Smooth muscle cell (in vitro differentiated cells): ENCODE data around the gene LZTS2. TPM values are rescaled to one million over a fixed set of nuclear protein-coding genes. Genes with fewer than 3 reads are reported as not detected.

Experiments
- DNase-seq: peaks from one replicate; lab custom pipeline; 2025; ENCODE audit not compliant: unreplicated experiment; lab: John Stamatoyannopoulos, UW
- H2AFZ ChIP-seq: fragments of 200-600 bp; sonication (generic); 2 replicates; pipeline ENCODE4 v1.6.0; 2016; ENCODE audit warnings: antibody characterized with exemption, low read depth, mild to moderate bottlenecking
- H3F3A ChIP-seq: fragments of 200-600 bp; sonication (generic); 2 replicates; pipeline ENCODE4 v1.6.0; 2017; ENCODE audit warnings: antibody characterized with exemption, low read depth
- H3K27ac ChIP-seq: fragments of 200-600 bp; sonication (generic); 2 replicates; pipeline ENCODE4 v1.5.1; 2016; ENCODE audit warnings: low read depth, mild to moderate bottlenecking
- H3K27me3 ChIP-seq: fragments of 200-600 bp; sonication (generic); 2 replicates; pipeline ENCODE4 v1.6.1; 2016; ENCODE audit warnings: low read depth, mild to moderate bottlenecking
- H3K36me3 ChIP-seq: fragments of 200-600 bp; sonication (generic); 2 replicates; pipeline ENCODE4 v1.5.1; 2016; ENCODE audit warnings: low read depth
- H3K4me1 ChIP-seq: fragments of 200-600 bp; sonication (generic); 2 replicates; pipeline ENCODE4 v1.5.1; 2016; ENCODE audit warnings: low read depth
- H3K4me2 ChIP-seq: fragments of 200-600 bp; sonication (generic); 2 replicates; pipeline ENCODE4 v1.6.0; 2016; ENCODE audit warnings: mild to moderate bottlenecking
- H3K4me3 ChIP-seq: fragments of 200-600 bp; sonication (generic); 2 replicates; pipeline ENCODE4 v1.5.1; 2016; ENCODE audit warnings: mild to moderate bottlenecking
- H3K79me2 ChIP-seq: fragments of 200-600 bp; sonication (generic); 2 replicates; pipeline ENCODE4 v1.6.0; 2016; ENCODE audit warnings: low read depth, mild to moderate bottlenecking
- H3K9ac ChIP-seq: fragments of 200-600 bp; sonication (generic); 2 replicates; pipeline ENCODE4 v1.6.0; 2016; ENCODE audit warnings: low read depth
- H3K9me3 ChIP-seq: fragments of 200-600 bp; sonication (generic); replicated peaks from 2 replicates; pipeline ENCODE4 v1.5.1; 2016; ENCODE audit warnings: low read depth
- H4K20me1 ChIP-seq: fragments of 200-600 bp; sonication (generic); 2 replicates; pipeline ENCODE4 v1.6.0; 2016; ENCODE audit warnings: low read depth
- WGBS: methylation state at CpG from one replicate; pipeline ENCODE4 v1.1.7; 2016; ENCODE audit warnings: low lambda C conversion rate; 5-methylcytosine and 5-hydroxymethylcytosine counted together
- polyA plus RNA-seq: library from polyadenylated mRNA; unstranded; fragments of >200 nt; fragmentation: Nextera tagmentation; extraction: Ambion mirVana; gene quantifications from 2 replicates; pipeline ENCODE4 v1.2.1, GENCODE V29; 2016
- total RNA-seq: library from RNA; depleted of rRNA; stranded (reverse); fragments of >200 nt; gene quantifications from 2 replicates; pipeline ENCODE4 v1.2.3, GENCODE V29; 2014
- TF ChIP-seq, protein P1 (sequence below): fragments of 200-600 bp; sonication (generic); IDR thresholded peaks from 2 replicates; pipeline ENCODE4 v1.5.1; 2017; ENCODE audit warnings: borderline replicate concordance, mild to moderate bottlenecking, antibody characterized with exemption; ENCODE audit not compliant: insufficient read depth, poor library complexity, severe bottlenecking

The LZTS2 gene
- 54.9 and 57.9 TPM in 2 replicates for total RNA-seq
- 96.2 and 103 TPM in 2 replicates for polyA plus RNA-seq

GRCh38 chr10:100999742-101000126 lies at the start of gene LZTS2:
Gene LZTS2 (plus strand): TSS chr10:100999808. CDS start chr10:101002539, 2,731 bp downstream.
- peak within 1 kb of the TSS; percentile 93 for H3K4me2 ChIP-seq
- H3K27ac ChIP-seq: peak within 1 kb of the TSS; percentile 97
- H3K36me3 ChIP-seq: no peaks in the 10 kb centered on the region
- peaks cover 40% of the 10 kb centered on the region for H3K79me2 ChIP-seq
- peaks cover 21% of the 10 kb centered on the region for H3F3A ChIP-seq
- TF ChIP-seq, protein P1, sequence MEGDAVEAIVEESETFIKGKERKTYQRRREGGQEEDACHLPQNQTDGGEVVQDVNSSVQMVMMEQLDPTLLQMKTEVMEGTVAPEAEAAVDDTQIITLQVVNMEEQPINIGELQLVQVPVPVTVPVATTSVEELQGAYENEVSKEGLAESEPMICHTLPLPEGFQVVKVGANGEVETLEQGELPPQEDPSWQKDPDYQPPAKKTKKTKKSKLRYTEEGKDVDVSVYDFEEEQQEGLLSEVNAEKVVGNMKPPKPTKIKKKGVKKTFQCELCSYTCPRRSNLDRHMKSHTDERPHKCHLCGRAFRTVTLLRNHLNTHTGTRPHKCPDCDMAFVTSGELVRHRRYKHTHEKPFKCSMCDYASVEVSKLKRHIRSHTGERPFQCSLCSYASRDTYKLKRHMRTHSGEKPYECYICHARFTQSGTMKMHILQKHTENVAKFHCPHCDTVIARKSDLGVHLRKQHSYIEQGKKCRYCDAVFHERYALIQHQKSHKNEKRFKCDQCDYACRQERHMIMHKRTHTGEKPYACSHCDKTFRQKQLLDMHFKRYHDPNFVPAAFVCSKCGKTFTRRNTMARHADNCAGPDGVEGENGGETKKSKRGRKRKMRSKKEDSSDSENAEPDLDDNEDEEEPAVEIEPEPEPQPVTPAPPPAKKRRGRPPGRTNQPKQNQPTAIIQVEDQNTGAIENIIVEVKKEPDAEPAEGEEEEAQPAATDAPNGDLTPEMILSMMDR: no peak
- peaks cover 33% of the 10 kb centered on the region for H4K20me1 ChIP-seq
- DNase-seq: no peak
- H2AFZ ChIP-seq: peak within 1 kb of the TSS; percentile 71
- no peaks in the 10 kb centered on the region for H3K9me3 ChIP-seq
- peak within 1 kb of the TSS; percentile 98 for H3K9ac ChIP-seq
- peaks cover 27% of the 10 kb centered on the region for H3K4me1 ChIP-seq
- 3% methylated on average over 3 of the region's 44 CpGs for WGBS
- no peaks in the 10 kb centered on the region for H3K27me3 ChIP-seq
- peak within 1 kb of the TSS; percentile 81 for H3K4me3 ChIP-seq

GRCh38 chr10:100960251-100960650 lies 39.4 kb upstream of the LZTS2 start:
- H3K4me1 ChIP-seq: no peaks in the 10 kb centered on the region
- H3K9ac ChIP-seq: no peak overlapping the region
- H2AFZ ChIP-seq: no peak overlapping the region

GRCh38 chr10:100962351-100963080 lies 37.1 kb upstream of the LZTS2 start:
- H2AFZ ChIP-seq: no peak overlapping the region
- H3K79me2 ChIP-seq: no peaks in the 10 kb centered on the region
- H3F3A ChIP-seq: peaks cover 17% of the 10 kb centered on the region
- no peaks in the 10 kb centered on the region for H3K4me1 ChIP-seq
- no peak overlapping the region for H3K4me3 ChIP-seq
- H3K4me2 ChIP-seq: no peak overlapping the region
- H3K9me3 ChIP-seq: no peaks in the 10 kb centered on the region
- TF ChIP-seq, protein P1: no peak
- 95% methylated on average over 4 of the region's 4 CpGs for WGBS
- H3K27ac ChIP-seq: no peak overlapping the region
- no peaks in the 10 kb centered on the region for H4K20me1 ChIP-seq
- DNase-seq: no peak
- no peaks in the 10 kb centered on the region for H3K27me3 ChIP-seq
- H3K36me3 ChIP-seq: peaks cover 15% of the 10 kb centered on the region
- H3K9ac ChIP-seq: no peak overlapping the region

More at GRCh38 chr10:100960251-100960650, 39.4 kb upstream of the LZTS2 start:
- H3K9me3 ChIP-seq: no peaks in the 10 kb centered on the region
- no peaks in the 10 kb centered on the region for H3K79me2 ChIP-seq
- TF ChIP-seq, protein P1: no peak
- H3K4me2 ChIP-seq: no peak overlapping the region
- H3F3A ChIP-seq: peaks cover 12% of the 10 kb centered on the region
- no peak overlapping the region for H3K4me3 ChIP-seq
- DNase-seq: no peak
- H3K36me3 ChIP-seq: peaks cover 18% of the 10 kb centered on the region
- no peak overlapping the region for H3K27ac ChIP-seq
- H4K20me1 ChIP-seq: no peaks in the 10 kb centered on the region
- no peaks in the 10 kb centered on the region for H3K27me3 ChIP-seq

DNA sequence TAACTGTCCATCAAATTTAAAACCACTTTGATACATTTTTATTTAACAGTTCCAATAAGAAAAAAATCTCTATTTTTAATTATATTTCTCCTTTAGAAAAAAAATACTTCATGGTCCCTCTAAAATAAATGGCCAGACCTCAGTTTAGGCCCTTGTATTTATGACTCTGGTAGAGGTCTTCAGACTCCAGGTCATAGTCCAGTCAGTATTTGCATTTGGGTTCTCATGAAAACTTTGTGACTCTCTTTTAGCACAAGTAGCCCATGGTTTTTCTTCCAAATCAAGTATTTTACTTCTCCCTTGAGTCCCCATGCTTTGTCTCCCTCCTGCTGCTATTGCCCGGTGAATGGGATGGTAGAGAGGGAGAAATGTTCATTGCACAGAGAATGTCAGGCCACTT lies 35.8 kb upstream of the LZTS2 start:
- 100% methylated on average over 1 of the region's 1 CpG for WGBS
- Histone ChIP-seq H3K27ac (no peak overlapping the region), H3K9ac (no peak overlapping the region), H3K4me1 (no peaks in the 10 kb centered on the region), H2AFZ (no peak overlapping the region), H3K9me3 (no peaks in the 10 kb centered on the region), H4K20me1 (no peaks in the 10 kb centered on the region), H3K4me2 (no peak overlapping the region), H3K79me2 (no peaks in the 10 kb centered on the region), H3K36me3 (peaks cover 8% of the 10 kb centered on the region), H3K27me3 (no peaks in the 10 kb centered on the region), H3F3A (peaks cover 17% of the 10 kb centered on the region), H3K4me3 (no peak overlapping the region)
- TF ChIP-seq, protein P1: no peak
- no peak for DNase-seq
